Measurements from ENCODE around the gene MAP2K2. TPM values are rescaled to one million over a fixed set of nuclear protein-coding genes. Genes with fewer than 3 reads are reported as not detected.
A peak's percentile ranks its signal among the peaks of the same experiment; 100 is the strongest.

MAP2K2 gene
- total and polyA plus RNA-seq, 10 donors = 95.3 to 165 (median 116) TPM

DNA sequence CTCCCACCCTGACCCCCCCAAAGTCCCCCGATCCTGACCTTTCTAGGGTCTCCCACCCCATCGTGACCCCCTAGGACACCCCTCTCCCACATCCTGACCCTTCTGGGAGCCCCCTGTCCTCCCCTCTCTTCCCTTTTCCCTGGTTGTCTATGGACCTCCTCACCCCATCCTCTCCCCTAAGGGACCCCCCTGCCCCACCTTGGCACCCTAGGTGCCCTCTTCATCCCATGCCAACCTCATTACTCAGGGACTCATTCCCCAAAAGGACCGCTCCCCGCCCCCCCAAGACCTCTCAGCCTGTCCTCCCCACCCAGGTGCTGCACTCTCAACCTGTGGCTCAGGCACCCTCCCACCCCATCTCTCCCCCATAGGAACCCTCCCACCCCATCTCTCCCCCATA, 2.1 kb downstream of the MAP2K2 start:
- no peak for TF ChIP-seq POLR2AphosphoS5 (IDR thresholded peaks at IDR 0.05)
- no peak for TF ChIP-seq POLR2A (IDR thresholded peaks at IDR 0.05)
- no peak for TF ChIP-seq CTCF (IDR thresholded peaks at IDR 0.05 in 8 of 11, conservative IDR thresholded peaks at IDR 0.05 in 3 of 11)
- H3K4me1 ChIP-seq = peaks cover 7 to 69% (median 28%) of the 10 kb centered on the region in 6 donors
- H3K27ac ChIP-seq = peak overlapping the region in 1 of 8 donors; percentile 92
- peaks cover 0 to 43% (median 24%) of the 10 kb centered on the region in 6 donors for H3K36me3 ChIP-seq
- intact Hi-C loops (cut with DNase I; ENCODE audit: low total_unique reads) = no loop called here
- no peak overlapping the region for H3K4me3 ChIP-seq
- no peaks in the 10 kb centered on the region for H3K27me3 ChIP-seq (replicated peaks in 1 of 7)
- DNase-seq = no peak
- no peaks in the 10 kb centered on the region for H3K9me3 ChIP-seq
- 90 to 98% (median 95%) methylated on average over 3 to 4 of the region's 4 CpGs for WGBS, 5 donors

- no peak overlapping the region for H3K4me3 ChIP-seq
- TF ChIP-seq POLR2AphosphoS5 (IDR thresholded peaks at IDR 0.05) (no peak), CTCF (IDR thresholded peaks at IDR 0.05 in 8 of 11, conservative IDR thresholded peaks at IDR 0.05 in 3 of 11) (no peak)
Measured at GRCh38 chr19:4121273-4121612, 2.7 kb downstream of the MAP2K2 start.

GRCh38 chr19:4120559-4121272, 3.2 kb downstream of the MAP2K2 start:
- H3K27me3 ChIP-seq (replicated peaks in 1 of 7) = no peaks in the 10 kb centered on the region
- H3K9me3 ChIP-seq = no peaks in the 10 kb centered on the region
- H3K27ac ChIP-seq = peak overlapping the region in 1 of 8 donors; percentile 50
- H3K4me1 ChIP-seq = peaks cover 9 to 80% (median 34%) of the 10 kb centered on the region in 6 donors
- WGBS, 5 donors = 77 to 88% (median 82%) methylated on average over 20 to 21 of the region's 21 CpGs
- H3K4me3 ChIP-seq = no peak overlapping the region
- peaks cover 0 to 54% (median 31%) of the 10 kb centered on the region in 6 donors for H3K36me3 ChIP-seq
- intact Hi-C loops (cut with DNase I; ENCODE audit: low total_unique reads) = no loop called here
- TF ChIP-seq POLR2AphosphoS5 (IDR thresholded peaks at IDR 0.05) (no peak), CTCF (IDR thresholded peaks at IDR 0.05 in 8 of 11, conservative IDR thresholded peaks at IDR 0.05 in 3 of 11) (no peak), POLR2A (IDR thresholded peaks at IDR 0.05) (no peak)
- DNase-seq = no peak

More at GRCh38 chr19:4121273-4121612, 2.7 kb downstream of the MAP2K2 start:
- Histone ChIP-seq H3K9me3 (no peaks in the 10 kb centered on the region), H3K27me3 (replicated peaks in 1 of 7) (no peaks in the 10 kb centered on the region), H3K4me1 (peaks cover 7 to 74% (median 30%) of the 10 kb centered on the region in 6 donors), H3K36me3 (peaks cover 0 to 49% (median 28%) of the 10 kb centered on the region in 6 donors), H3K27ac (peak overlapping the region in 1 of 8 donors; percentile 50)
- 89 to 96% (median 94%) methylated on average over 4 to 5 of the region's 5 CpGs for WGBS, 5 donors
- intact Hi-C loops (cut with DNase I; ENCODE audit: low total_unique reads) = no loop called here
- no peak for DNase-seq

DNA sequence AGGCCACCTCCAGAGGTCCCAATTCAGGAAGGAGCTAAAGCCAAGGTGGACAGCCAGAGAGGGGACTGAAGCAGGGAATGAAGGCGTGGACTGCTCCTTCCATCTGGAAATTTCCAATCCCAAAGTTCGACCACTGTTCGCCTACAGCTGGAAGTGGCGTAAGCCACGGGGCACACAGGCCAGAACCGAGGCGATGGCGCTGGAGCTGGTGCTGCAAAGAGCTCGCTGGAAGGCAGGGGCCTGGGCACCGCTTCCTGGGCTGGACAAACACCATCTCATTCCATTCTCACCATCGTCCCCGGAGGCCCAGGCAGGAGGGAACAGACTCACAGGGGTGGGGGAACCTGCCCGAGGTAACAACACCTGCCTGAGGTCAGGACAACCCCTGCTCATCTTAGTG, 4.2 kb downstream of the MAP2K2 start:
- no peak for TF ChIP-seq POLR2AphosphoS5 (IDR thresholded peaks at IDR 0.05)
- no peak for TF ChIP-seq CTCF (IDR thresholded peaks at IDR 0.05 in 8 of 11, conservative IDR thresholded peaks at IDR 0.05 in 3 of 11)
- TF ChIP-seq POLR2A (IDR thresholded peaks at IDR 0.05) = no peak
- Histone ChIP-seq H3K36me3 (peaks cover 0 to 64% (median 32%) of the 10 kb centered on the region in 6 donors), H3K27ac (peak overlapping the region in 1 of 8 donors; percentile 11), H3K27me3 (replicated peaks in 1 of 7) (no peaks in the 10 kb centered on the region), H3K4me3 (no peak overlapping the region), H3K9me3 (no peaks in the 10 kb centered on the region), H3K4me1 (peaks cover 17 to 87% (median 43%) of the 10 kb centered on the region in 6 donors)
- DNase-seq = no peak
- intact Hi-C loops (cut with DNase I; ENCODE audit: low total_unique reads) = loop anchor here (10.0 kb wide), 1 partner anchor 55 kb away; the partner anchor contains the start of gene ZBTB7A
- 84 to 95% (median 88%) methylated on average over 13 of the region's 13 CpGs for WGBS, 5 donors
